NCI-H146 treated with DMSO at 0.1 percent for 48 hours (cell line): ENCODE measurements around the gene PLEKHS1.
A peak's percentile ranks its signal among the peaks of the same experiment; 100 is the strongest.
"Not testable (repeated sequence)": the region's sequence is repeated elsewhere in the genome, so short reads cannot be mapped to it uniquely, and the experiment has no call there.

ENCODE experiments used
- DNase-seq: peaks from one replicate; lab custom pipeline; 2025; ENCODE audit not compliant: unreplicated experiment; lab: John Stamatoyannopoulos, UW

PLEKHS1 gene

GRCh38 chr10:113739577-113739976, 11.9 kb upstream of the PLEKHS1 start:
- no peak for DNase-seq

DNA sequence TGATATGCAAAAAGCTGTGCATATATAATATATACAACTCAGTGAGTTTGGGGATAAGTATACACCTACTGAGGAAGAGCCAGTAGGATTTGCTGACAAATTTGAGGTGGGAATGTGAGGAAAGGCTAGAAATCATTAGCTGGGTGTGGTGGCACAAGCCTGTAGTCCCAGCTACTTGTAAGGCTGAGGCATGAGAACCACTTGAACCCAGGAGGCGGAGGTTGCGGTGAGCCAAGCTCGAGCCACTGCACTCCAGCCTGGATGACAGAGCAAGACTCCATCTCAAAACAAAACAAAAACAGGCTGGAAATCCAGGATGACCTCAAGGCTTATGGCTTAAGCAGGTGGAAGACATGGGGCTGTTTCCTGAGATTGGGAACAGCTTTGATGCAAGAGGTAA, 10.6 kb upstream of the PLEKHS1 start:
- DNase-seq, result no peak

GRCh38 chr10:113742466-113742865, 9.0 kb upstream of the PLEKHS1 start:
- no peak for DNase-seq

GRCh38 chr10:113743594-113743993, 7.9 kb upstream of the PLEKHS1 start:
- no peak for DNase-seq

GRCh38 chr10:113745374-113745773, 6.1 kb upstream of the PLEKHS1 start:
- no peak for DNase-seq

DNA sequence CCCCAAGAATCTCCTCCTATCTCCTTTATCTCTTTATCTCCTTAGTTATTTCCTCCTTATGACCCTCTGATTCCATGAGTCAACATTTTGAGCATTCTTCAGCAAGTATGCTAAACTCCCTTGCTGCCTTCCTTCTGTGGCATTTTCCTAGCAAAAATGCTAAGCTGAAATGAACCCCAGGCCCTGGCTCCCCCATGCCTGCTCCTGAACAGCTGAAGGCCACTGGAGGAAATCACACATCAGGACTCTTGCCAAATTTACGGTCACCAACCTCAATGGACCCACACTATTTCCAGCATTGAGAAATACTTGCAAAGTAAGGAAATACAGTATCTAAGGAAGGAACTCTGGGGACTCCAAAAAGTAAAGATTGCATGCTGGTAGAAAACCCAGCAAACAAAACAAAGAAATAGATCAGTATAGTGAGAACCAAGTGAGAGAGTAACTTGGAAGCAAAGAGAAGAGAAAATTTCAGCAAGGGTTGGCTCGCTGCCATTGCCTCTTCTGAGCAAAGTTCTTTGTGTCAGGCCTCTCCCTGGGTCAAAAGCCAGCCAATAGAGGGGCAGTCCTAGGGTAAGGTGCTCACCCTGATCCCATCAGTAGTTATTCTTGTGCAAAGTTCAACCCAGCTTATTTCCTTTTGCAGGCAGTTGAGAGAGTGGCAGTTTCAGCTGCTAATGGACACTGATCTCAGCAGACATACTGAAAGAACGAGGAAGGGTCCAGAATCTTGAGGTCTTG, 5.1 kb upstream of the PLEKHS1 start:
- DNase-seq, result no peak

DNA sequence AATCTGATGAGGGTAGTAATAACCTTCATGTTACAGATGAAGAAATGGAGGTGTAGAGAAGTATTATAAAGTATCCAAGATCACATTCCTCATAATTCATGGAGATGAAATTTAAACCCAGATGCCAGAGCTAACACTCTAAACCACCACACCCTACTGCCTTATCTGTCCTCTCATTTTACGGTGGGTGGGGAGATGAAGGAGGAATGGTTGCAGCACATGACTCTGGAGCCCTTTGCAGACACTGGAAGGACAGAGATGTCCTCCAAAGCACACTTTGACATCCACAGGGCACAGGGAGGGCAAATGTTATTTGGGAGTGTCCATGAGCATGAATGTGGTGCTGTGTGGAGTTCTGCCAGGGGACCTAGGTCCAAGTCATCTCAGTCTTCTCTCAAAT, 1.1 kb downstream of the PLEKHS1 start:
- no peak for DNase-seq

- no peak for DNase-seq
Measured at GRCh38 chr10:113753020-113753692, 1.7 kb downstream of the PLEKHS1 start.

DNA sequence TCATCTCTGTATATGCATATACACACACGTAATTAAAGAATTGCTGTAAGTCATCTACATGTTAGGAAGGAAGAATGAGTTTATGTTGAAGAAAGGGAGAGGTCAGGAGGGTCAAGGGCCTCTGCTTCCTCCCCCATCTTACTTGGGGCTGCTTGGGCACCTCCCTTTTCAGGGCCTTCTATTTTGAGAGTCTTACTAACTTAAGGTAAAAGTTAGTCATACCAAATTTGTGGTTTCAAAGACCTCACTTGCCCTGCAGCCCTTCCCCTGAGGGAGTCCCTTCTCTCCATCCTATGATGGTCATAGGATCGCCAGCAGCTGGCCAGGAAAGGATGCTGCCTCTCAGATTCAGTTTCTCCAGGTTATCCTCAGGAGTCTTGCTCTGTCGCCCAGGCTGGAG, 2.6 kb downstream of the PLEKHS1 start:
- no peak for DNase-seq

GRCh38 chr10:113754768-113755167, 3.3 kb downstream of the PLEKHS1 start:
- DNase-seq, result no peak

- DNase-seq, result no peak
Measured at GRCh38 chr10:113756940-113757543, 5.6 kb downstream of the PLEKHS1 start.

DNA sequence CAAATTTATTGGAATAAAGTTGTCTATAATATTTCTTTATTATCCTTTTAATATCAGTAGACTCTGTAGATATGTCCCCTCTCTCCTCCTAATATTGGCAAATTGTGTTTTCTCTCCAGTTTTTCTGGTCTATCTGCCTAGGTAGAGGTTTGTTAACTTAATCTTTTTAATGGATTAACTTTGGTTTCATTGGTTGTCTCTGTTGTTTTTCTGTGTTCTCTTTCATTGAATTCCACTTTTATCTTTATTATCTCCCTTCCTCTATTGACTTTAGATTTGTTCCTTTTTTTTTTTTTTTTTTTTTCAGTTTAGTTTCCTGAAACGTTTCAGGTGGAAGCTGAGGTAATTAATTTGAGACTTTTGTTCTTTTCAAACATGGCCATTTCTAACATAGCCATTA, 10.6 kb downstream of the PLEKHS1 start:
- DNase-seq, result no peak

GRCh38 chr10:113764582-113764981, 13.1 kb downstream of the PLEKHS1 start:
- no peak for DNase-seq

GRCh38 chr10:113765910-113766309, 14.4 kb downstream of the PLEKHS1 start:
- DNase-seq, result peak; percentile 60

GRCh38 chr10:113767222-113767621, 15.7 kb downstream of the PLEKHS1 start:
- no peak for DNase-seq

DNA sequence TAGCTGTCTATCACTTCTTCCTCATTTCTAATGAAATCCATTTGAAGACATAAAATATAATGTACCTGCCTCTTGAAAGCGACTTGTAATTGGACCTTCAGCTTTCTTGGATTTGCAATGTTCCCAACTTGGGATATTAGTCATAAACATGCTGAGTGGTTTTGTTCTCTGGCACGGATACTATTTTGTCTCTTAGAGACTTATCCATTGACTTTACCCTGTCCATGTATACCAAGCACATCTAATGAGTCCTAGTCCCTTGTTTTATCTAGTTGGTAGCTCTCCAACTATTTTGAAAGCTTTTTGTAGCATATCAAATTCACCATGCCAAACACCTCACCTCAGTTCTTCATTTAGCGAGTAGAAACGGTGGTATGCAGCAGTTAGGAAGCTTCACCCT, 18.9 kb downstream of the PLEKHS1 start:
- no peak for DNase-seq

DNA sequence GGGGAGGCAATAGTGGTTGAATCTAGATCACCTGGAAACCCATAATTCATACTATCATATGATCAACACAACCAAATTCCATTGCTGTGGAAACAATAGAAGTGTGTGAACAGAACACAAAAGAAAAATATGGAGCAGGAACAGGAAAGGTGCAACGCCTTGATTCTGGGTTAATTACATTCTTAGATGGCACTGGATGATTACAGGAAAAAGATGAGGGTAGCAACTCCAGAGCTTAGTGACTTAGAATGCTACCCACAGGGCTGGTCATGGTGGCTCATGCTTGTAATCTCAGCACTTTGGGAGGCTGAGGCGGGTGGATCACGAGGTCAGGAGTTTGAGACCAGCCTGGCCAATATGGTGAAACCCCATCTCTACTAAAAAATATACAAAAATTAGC, 19.6 kb downstream of the PLEKHS1 start:
- DNase-seq, result not testable (repeated sequence)

GRCh38 chr10:113775686-113776294, 24.3 kb downstream of the PLEKHS1 start:
- no peak for DNase-seq

DNA sequence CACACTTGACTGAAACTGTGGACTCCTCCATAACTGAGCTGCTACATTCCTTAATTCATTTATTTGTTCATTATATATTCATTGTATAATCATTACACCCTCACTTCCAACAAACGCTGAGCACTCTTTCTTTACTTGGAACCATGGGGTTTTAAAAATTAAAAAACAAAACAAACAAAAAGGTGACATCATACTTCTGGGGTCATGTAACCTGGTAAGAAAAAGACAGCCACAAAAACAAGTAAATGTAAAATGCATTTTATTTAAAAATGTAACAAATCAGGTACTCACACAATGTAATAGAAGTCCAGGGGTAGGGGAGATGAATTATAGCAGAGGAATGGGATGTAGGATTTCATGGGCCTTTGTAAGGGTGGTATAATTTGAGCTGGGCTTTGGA, 25.1 kb downstream of the PLEKHS1 start:
- no peak for DNase-seq

GRCh38 chr10:113780681-113781250, 29.3 kb downstream of the PLEKHS1 start:
- no peak for DNase-seq

GRCh38 chr10:113782367-113782766, 30.9 kb downstream of the PLEKHS1 start:
- DNase-seq, result no peak
